ENCODE measurements around the gene TAS2R40. TPM values are rescaled to one million over a fixed set of nuclear protein-coding genes. Genes with fewer than 3 reads are reported as not detected.
A peak's percentile ranks its signal among the peaks of the same experiment; 100 is the strongest.

TAS2R40 gene
- polyA plus RNA-seq, 4 donors, result not detected

- peaks cover 9 to 18% (median 13%) of the 10 kb centered on the region in 3 donors for H3K4me1 ChIP-seq (ENCODE audit: control insufficient read depth in 3 of 3, insufficient read depth in 2 of 3, low read depth in 1 of 3, low read length in 2 of 3)
- H3K4me3 ChIP-seq (ENCODE audit: low read depth in 1 of 3, low read length in 3 of 3), result no peak overlapping the region
- H3K27me3 ChIP-seq (ENCODE audit: control insufficient read depth in 3 of 3, insufficient read depth in 3 of 3, low read length in 3 of 3), result no peaks in the 10 kb centered on the region
- H3K36me3 ChIP-seq (ENCODE audit: control insufficient read depth in 3 of 3, insufficient read depth in 2 of 3, low read depth in 1 of 3, low read length in 3 of 3), result no peaks in the 10 kb centered on the region
- H3K9me3 ChIP-seq (ENCODE audit: control insufficient read depth in 2 of 2, insufficient read depth in 1 of 2, low read depth in 1 of 2, low read length in 1 of 2), result peaks cover 0 to 10% of the 10 kb centered on the region in 2 donors
- DNase-seq, result no peak
- WGBS, 3 donors, result 54 to 63% (median 60%) methylated on average over 1 of the region's 1 CpG
- H3K27ac ChIP-seq (ENCODE audit: low read depth in 1 of 3, low read length in 2 of 3), result no peak overlapping the region
- no peak for FAIRE-seq
Observed at GRCh38 chr7:143247372-143247771, 25.5 kb downstream of the TAS2R40 start.

GRCh38 chr7:143248761-143249354, 27.0 kb downstream of the TAS2R40 start:
- Histone ChIP-seq H3K36me3 (ENCODE audit: control insufficient read depth in 3 of 3, insufficient read depth in 2 of 3, low read depth in 1 of 3, low read length in 3 of 3) (no peaks in the 10 kb centered on the region), H3K9me3 (ENCODE audit: control insufficient read depth in 2 of 2, insufficient read depth in 1 of 2, low read depth in 1 of 2, low read length in 1 of 2) (peaks cover 0 to 13% of the 10 kb centered on the region in 2 donors), H3K4me3 (ENCODE audit: low read depth in 1 of 3, low read length in 3 of 3) (no peak overlapping the region), H3K27me3 (ENCODE audit: control insufficient read depth in 3 of 3, insufficient read depth in 3 of 3, low read length in 3 of 3) (no peaks in the 10 kb centered on the region), H3K4me1 (ENCODE audit: control insufficient read depth in 3 of 3, insufficient read depth in 2 of 3, low read depth in 1 of 3, low read length in 2 of 3) (peaks cover 7 to 10% (median 9%) of the 10 kb centered on the region in 3 donors), H3K27ac (ENCODE audit: low read depth in 1 of 3, low read length in 2 of 3) (peak overlapping the region; percentile 1 to 58 (median 36))
- no peak for FAIRE-seq
- WGBS, 3 donors, result 46 to 76% (median 50%) methylated on average over 2 of the region's 2 CpGs
- peak; percentile 48 to 91 for DNase-seq

- Histone ChIP-seq H3K4me3 (ENCODE audit: low read depth in 1 of 3, low read length in 3 of 3) (no peak overlapping the region), H3K27me3 (ENCODE audit: control insufficient read depth in 3 of 3, insufficient read depth in 3 of 3, low read length in 3 of 3) (no peaks in the 10 kb centered on the region), H3K4me1 (ENCODE audit: control insufficient read depth in 3 of 3, insufficient read depth in 2 of 3, low read depth in 1 of 3, low read length in 2 of 3) (peaks cover 3 to 7% (median 6%) of the 10 kb centered on the region in 3 donors), H3K27ac (ENCODE audit: low read depth in 1 of 3, low read length in 2 of 3) (no peak overlapping the region), H3K9me3 (ENCODE audit: control insufficient read depth in 2 of 2, insufficient read depth in 1 of 2, low read depth in 1 of 2, low read length in 1 of 2) (peaks cover 0 to 13% of the 10 kb centered on the region in 2 donors), H3K36me3 (ENCODE audit: control insufficient read depth in 3 of 3, insufficient read depth in 2 of 3, low read depth in 1 of 3, low read length in 3 of 3) (no peaks in the 10 kb centered on the region)
- DNase-seq, result no peak
- no peak for FAIRE-seq
Observed at GRCh38 chr7:143250199-143250598, 28.4 kb downstream of the TAS2R40 start.

GRCh38 chr7:143250822-143251221, 29.0 kb downstream of the TAS2R40 start:
- Histone ChIP-seq H3K9me3 (ENCODE audit: control insufficient read depth in 2 of 2, insufficient read depth in 1 of 2, low read depth in 1 of 2, low read length in 1 of 2) (peaks cover 0 to 13% of the 10 kb centered on the region in 2 donors), H3K36me3 (ENCODE audit: control insufficient read depth in 3 of 3, insufficient read depth in 2 of 3, low read depth in 1 of 3, low read length in 3 of 3) (no peaks in the 10 kb centered on the region), H3K27ac (ENCODE audit: low read depth in 1 of 3, low read length in 2 of 3) (no peak overlapping the region), H3K4me1 (ENCODE audit: control insufficient read depth in 3 of 3, insufficient read depth in 2 of 3, low read depth in 1 of 3, low read length in 2 of 3) (peaks cover under 1 to 3% (median 2%) of the 10 kb centered on the region in 3 donors), H3K4me3 (ENCODE audit: low read depth in 1 of 3, low read length in 3 of 3) (no peak overlapping the region), H3K27me3 (ENCODE audit: control insufficient read depth in 3 of 3, insufficient read depth in 3 of 3, low read length in 3 of 3) (no peaks in the 10 kb centered on the region)
- DNase-seq, result no peak
- 63 to 78% (median 74%) methylated on average over 1 of the region's 1 CpG for WGBS, 3 donors
- FAIRE-seq, result peak; percentile 95

- FAIRE-seq (no peak), DNase-seq (no peak)
- peaks cover 0 to 13% of the 10 kb centered on the region in 2 donors for H3K9me3 ChIP-seq (ENCODE audit: control insufficient read depth in 2 of 2, insufficient read depth in 1 of 2, low read depth in 1 of 2, low read length in 1 of 2)
- H3K4me1 ChIP-seq (ENCODE audit: control insufficient read depth in 3 of 3, insufficient read depth in 2 of 3, low read depth in 1 of 3, low read length in 2 of 3), result peaks cover 0 to 3% (median 2%) of the 10 kb centered on the region in 3 donors
- H3K4me3 ChIP-seq (ENCODE audit: low read depth in 1 of 3, low read length in 3 of 3), result no peak overlapping the region
- H3K27ac ChIP-seq (ENCODE audit: low read depth in 1 of 3, low read length in 2 of 3), result peak overlapping the region in 1 of 3 donors; percentile 11
- no peaks in the 10 kb centered on the region for H3K27me3 ChIP-seq (ENCODE audit: control insufficient read depth in 3 of 3, insufficient read depth in 3 of 3, low read length in 3 of 3)
- WGBS, 3 donors, result 70 to 88% (median 79%) methylated on average over 2 of the region's 2 CpGs
- no peaks in the 10 kb centered on the region for H3K36me3 ChIP-seq (ENCODE audit: control insufficient read depth in 3 of 3, insufficient read depth in 2 of 3, low read depth in 1 of 3, low read length in 3 of 3)
Observed at GRCh38 chr7:143252006-143252405, 30.2 kb downstream of the TAS2R40 start.

GRCh38 chr7:143255564-143255963, 33.7 kb downstream of the TAS2R40 start:
- DNase-seq (no peak), FAIRE-seq (no peak)
- Histone ChIP-seq H3K4me1 (ENCODE audit: control insufficient read depth in 3 of 3, insufficient read depth in 2 of 3, low read depth in 1 of 3, low read length in 2 of 3) (peaks cover 0 to 14% (median 3%) of the 10 kb centered on the region in 3 donors), H3K9me3 (ENCODE audit: control insufficient read depth in 2 of 2, insufficient read depth in 1 of 2, low read depth in 1 of 2, low read length in 1 of 2) (peaks cover 0 to 3% of the 10 kb centered on the region in 2 donors), H3K4me3 (ENCODE audit: low read depth in 1 of 3, low read length in 3 of 3) (no peak overlapping the region), H3K36me3 (ENCODE audit: control insufficient read depth in 3 of 3, insufficient read depth in 2 of 3, low read depth in 1 of 3, low read length in 3 of 3) (no peaks in the 10 kb centered on the region), H3K27me3 (ENCODE audit: control insufficient read depth in 3 of 3, insufficient read depth in 3 of 3, low read length in 3 of 3) (no peaks in the 10 kb centered on the region), H3K27ac (ENCODE audit: low read depth in 1 of 3, low read length in 2 of 3) (no peak overlapping the region)
- WGBS, 3 donors, result 65 to 78% (median 71%) methylated on average over 3 of the region's 3 CpGs

- Histone ChIP-seq H3K27ac (ENCODE audit: low read depth in 1 of 3, low read length in 2 of 3) (no peak overlapping the region), H3K9me3 (ENCODE audit: control insufficient read depth in 2 of 2, insufficient read depth in 1 of 2, low read depth in 1 of 2, low read length in 1 of 2) (peaks cover 0 to 3% of the 10 kb centered on the region in 2 donors), H3K4me3 (ENCODE audit: low read depth in 1 of 3, low read length in 3 of 3) (no peak overlapping the region), H3K36me3 (ENCODE audit: control insufficient read depth in 3 of 3, insufficient read depth in 2 of 3, low read depth in 1 of 3, low read length in 3 of 3) (no peaks in the 10 kb centered on the region), H3K27me3 (ENCODE audit: control insufficient read depth in 3 of 3, insufficient read depth in 3 of 3, low read length in 3 of 3) (no peaks in the 10 kb centered on the region), H3K4me1 (ENCODE audit: control insufficient read depth in 3 of 3, insufficient read depth in 2 of 3, low read depth in 1 of 3, low read length in 2 of 3) (peaks cover 0 to 14% (median 3%) of the 10 kb centered on the region in 3 donors)
- DNase-seq (no peak), FAIRE-seq (no peak)
- 84 to 87% (median 85%) methylated on average over 3 of the region's 3 CpGs for WGBS, 3 donors
Observed at GRCh38 chr7:143256325-143256724, 34.5 kb downstream of the TAS2R40 start.

GRCh38 chr7:143256932-143257331, 35.1 kb downstream of the TAS2R40 start:
- H3K9me3 ChIP-seq (ENCODE audit: control insufficient read depth in 2 of 2, insufficient read depth in 1 of 2, low read depth in 1 of 2, low read length in 1 of 2), result peaks cover 0 to 3% of the 10 kb centered on the region in 2 donors
- H3K4me3 ChIP-seq (ENCODE audit: low read depth in 1 of 3, low read length in 3 of 3), result no peak overlapping the region
- FAIRE-seq (no peak), DNase-seq (no peak)
- H3K36me3 ChIP-seq (ENCODE audit: control insufficient read depth in 3 of 3, insufficient read depth in 2 of 3, low read depth in 1 of 3, low read length in 3 of 3), result no peaks in the 10 kb centered on the region
- WGBS, 3 donors, result 82 to 93% (median 88%) methylated on average over 4 of the region's 4 CpGs
- H3K27ac ChIP-seq (ENCODE audit: low read depth in 1 of 3, low read length in 2 of 3), result no peak overlapping the region
- H3K27me3 ChIP-seq (ENCODE audit: control insufficient read depth in 3 of 3, insufficient read depth in 3 of 3, low read length in 3 of 3), result no peaks in the 10 kb centered on the region
- peaks cover 0 to 14% (median 3%) of the 10 kb centered on the region in 3 donors for H3K4me1 ChIP-seq (ENCODE audit: control insufficient read depth in 3 of 3, insufficient read depth in 2 of 3, low read depth in 1 of 3, low read length in 2 of 3)

GRCh38 chr7:143257501-143257900, 35.7 kb downstream of the TAS2R40 start:
- 53 to 70% (median 61%) methylated on average over 5 of the region's 5 CpGs for WGBS, 3 donors
- Histone ChIP-seq H3K4me3 (ENCODE audit: low read depth in 1 of 3, low read length in 3 of 3) (no peak overlapping the region), H3K9me3 (ENCODE audit: control insufficient read depth in 2 of 2, insufficient read depth in 1 of 2, low read depth in 1 of 2, low read length in 1 of 2) (peaks cover 0 to 3% of the 10 kb centered on the region in 2 donors), H3K4me1 (ENCODE audit: control insufficient read depth in 3 of 3, insufficient read depth in 2 of 3, low read depth in 1 of 3, low read length in 2 of 3) (peaks cover 0 to 14% (median 3%) of the 10 kb centered on the region in 3 donors), H3K27me3 (ENCODE audit: control insufficient read depth in 3 of 3, insufficient read depth in 3 of 3, low read length in 3 of 3) (no peaks in the 10 kb centered on the region), H3K36me3 (ENCODE audit: control insufficient read depth in 3 of 3, insufficient read depth in 2 of 3, low read depth in 1 of 3, low read length in 3 of 3) (no peaks in the 10 kb centered on the region), H3K27ac (ENCODE audit: low read depth in 1 of 3, low read length in 2 of 3) (no peak overlapping the region)
- FAIRE-seq (no peak), DNase-seq (no peak)
